Measurements from ENCODE around the gene RGL1.
A peak's percentile ranks its signal among the peaks of the same experiment; 100 is the strongest.

RGL1 gene

GRCh38 chr1:183880531-183881243 lies 75.8 kb downstream of the RGL1 start:
- ChIA-PET POLR2A (no interaction called here), CTCF (interaction anchor here (0.9 to 1.1 kb wide), 2 partner anchors 10 to 12 kb away, joined by 3 to 4 read pairs; no protein-coding TSS in a partner anchor)
- Histone ChIP-seq H3K27ac (ENCODE audit: insufficient read depth in 1 of 2, low read depth in 1 of 2, low read length in 2 of 2, poor library complexity in 1 of 2, severe bottlenecking in 2 of 2) (no peak overlapping the region), H3K4me1 (ENCODE audit: control extremely low read depth in 1 of 4, control insufficient read depth in 4 of 4, insufficient read depth in 4 of 4, low read length in 3 of 4) (peaks cover 0 to 33% (median under 1%) of the 10 kb centered on the region in 4 experiments), H3K9me3 (ENCODE audit: control extremely low read depth in 1 of 5, control insufficient read depth in 4 of 5, insufficient read depth in 2 of 5, low read depth in 1 of 5, low read length in 4 of 5) (no peaks in the 10 kb centered on the region), H3K27me3 (replicated peaks in 2 of 5; ENCODE audit: control insufficient read depth in 4 of 5, insufficient read depth in 5 of 5, low read length in 4 of 5) (peaks cover 0 to 13% (median 3%) of the 10 kb centered on the region in 5 experiments), H3K36me3 (ENCODE audit: control insufficient read depth in 4 of 4, insufficient read depth in 4 of 4, low read length in 3 of 4) (no peaks in the 10 kb centered on the region), H3K4me3 (ENCODE audit: control insufficient read depth in 1 of 7, extremely low read depth in 1 of 7, insufficient read depth in 4 of 7, low read depth in 2 of 7, low read length in 6 of 7) (no peak overlapping the region)
- DNase-seq = no peak
- 98% methylated on average over 6 of the region's 6 CpGs for WGBS (ENCODE audit: insufficient coverage)

DNA sequence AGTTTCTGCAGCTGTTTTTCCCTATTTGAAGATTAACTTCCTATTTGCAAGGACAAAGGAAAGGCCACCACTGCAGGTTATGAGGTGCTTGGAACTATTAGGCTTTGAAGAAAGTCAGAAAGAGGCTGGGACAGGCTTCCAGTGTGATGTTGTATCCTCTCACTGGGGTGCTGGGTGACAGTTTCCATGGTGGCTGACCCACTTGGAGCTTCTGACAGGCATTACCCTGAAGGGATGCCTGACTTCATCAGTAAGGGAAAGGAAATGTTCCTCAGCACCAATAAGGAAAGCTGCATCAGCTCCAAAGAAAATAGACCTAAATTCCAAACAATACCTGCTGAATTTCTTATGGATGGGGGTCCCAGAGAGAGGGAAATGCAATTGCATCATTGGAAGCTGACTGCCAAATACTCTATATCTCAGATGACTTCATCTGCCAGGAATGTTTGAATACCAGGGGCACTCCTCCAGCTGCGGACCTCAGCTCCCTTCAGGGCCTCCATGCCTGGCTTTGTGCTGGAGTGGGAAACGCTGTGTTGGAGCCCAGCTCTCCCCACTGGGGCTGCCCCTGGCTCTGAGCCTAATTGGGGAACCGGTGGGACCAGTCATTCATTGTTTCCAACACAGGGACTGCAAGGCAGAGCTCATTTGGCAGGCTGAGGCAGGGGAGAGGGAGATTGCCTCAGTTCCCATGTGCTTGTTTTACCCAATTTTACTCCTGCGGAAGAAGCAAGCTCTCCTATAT lies 76.6 kb downstream of the RGL1 start:
- no peak overlapping the region for H3K27ac ChIP-seq (ENCODE audit: insufficient read depth in 1 of 2, low read depth in 1 of 2, low read length in 2 of 2, poor library complexity in 1 of 2, severe bottlenecking in 2 of 2)
- POLR2A ChIA-PET = no interaction called here

GRCh38 chr1:183882335-183883167 lies 77.6 kb downstream of the RGL1 start:
- ChIA-PET CTCF (no interaction called here), POLR2A (no interaction called here)
- no peak overlapping the region for H3K27ac ChIP-seq (ENCODE audit: insufficient read depth in 1 of 2, low read depth in 1 of 2, low read length in 2 of 2, poor library complexity in 1 of 2, severe bottlenecking in 2 of 2)
- no peaks in the 10 kb centered on the region for H3K9me3 ChIP-seq (ENCODE audit: control extremely low read depth in 1 of 5, control insufficient read depth in 4 of 5, insufficient read depth in 2 of 5, low read depth in 1 of 5, low read length in 4 of 5)
- WGBS (ENCODE audit: insufficient coverage) = 100% methylated on average over 1 of the region's 8 CpGs
- H3K36me3 ChIP-seq (ENCODE audit: control insufficient read depth in 4 of 4, insufficient read depth in 4 of 4, low read length in 3 of 4) = no peaks in the 10 kb centered on the region
- peaks cover 0 to 15% (median 3%) of the 10 kb centered on the region in 5 experiments for H3K27me3 ChIP-seq (replicated peaks in 2 of 5; ENCODE audit: control insufficient read depth in 4 of 5, insufficient read depth in 5 of 5, low read length in 4 of 5)
- no peak overlapping the region for H3K4me3 ChIP-seq (ENCODE audit: control insufficient read depth in 1 of 7, extremely low read depth in 1 of 7, insufficient read depth in 4 of 7, low read depth in 2 of 7, low read length in 6 of 7)
- DNase-seq = no peak
- peaks cover 0 to 31% (median under 1%) of the 10 kb centered on the region in 4 experiments for H3K4me1 ChIP-seq (ENCODE audit: control extremely low read depth in 1 of 4, control insufficient read depth in 4 of 4, insufficient read depth in 4 of 4, low read length in 3 of 4)

More for the DNA sequence above, 76.6 kb downstream of the RGL1 start:
- Histone ChIP-seq H3K36me3 (ENCODE audit: control insufficient read depth in 4 of 4, insufficient read depth in 4 of 4, low read length in 3 of 4) (no peaks in the 10 kb centered on the region), H3K27me3 (replicated peaks in 2 of 5; ENCODE audit: control insufficient read depth in 4 of 5, insufficient read depth in 5 of 5, low read length in 4 of 5) (peaks cover 0 to 13% (median 3%) of the 10 kb centered on the region in 5 experiments), H3K4me1 (ENCODE audit: control extremely low read depth in 1 of 4, control insufficient read depth in 4 of 4, insufficient read depth in 4 of 4, low read length in 3 of 4) (peaks cover 0 to 29% (median under 1%) of the 10 kb centered on the region in 4 experiments), H3K9me3 (ENCODE audit: control extremely low read depth in 1 of 5, control insufficient read depth in 4 of 5, insufficient read depth in 2 of 5, low read depth in 1 of 5, low read length in 4 of 5) (no peaks in the 10 kb centered on the region), H3K4me3 (ENCODE audit: control insufficient read depth in 1 of 7, extremely low read depth in 1 of 7, insufficient read depth in 4 of 7, low read depth in 2 of 7, low read length in 6 of 7) (no peak overlapping the region)
- no peak for DNase-seq
- CTCF ChIA-PET = interaction anchor here (0.9 to 1.1 kb wide), 2 partner anchors 9 to 12 kb away, joined by 3 to 4 read pairs; no protein-coding TSS in a partner anchor
- WGBS (ENCODE audit: insufficient coverage) = 96% methylated on average over 4 of the region's 4 CpGs

GRCh38 chr1:183883623-183884022 lies 78.7 kb downstream of the RGL1 start:
- WGBS (ENCODE audit: insufficient coverage) = 62% methylated on average over 4 of the region's 5 CpGs
- Histone ChIP-seq H3K4me1 (ENCODE audit: control extremely low read depth in 1 of 4, control insufficient read depth in 4 of 4, insufficient read depth in 4 of 4, low read length in 3 of 4) (peaks cover 0 to 42% (median 9%) of the 10 kb centered on the region in 4 experiments), H3K27ac (ENCODE audit: insufficient read depth in 1 of 2, low read depth in 1 of 2, low read length in 2 of 2, poor library complexity in 1 of 2, severe bottlenecking in 2 of 2) (no peak overlapping the region), H3K9me3 (ENCODE audit: control extremely low read depth in 1 of 5, control insufficient read depth in 4 of 5, insufficient read depth in 2 of 5, low read depth in 1 of 5, low read length in 4 of 5) (no peaks in the 10 kb centered on the region), H3K27me3 (replicated peaks in 2 of 5; ENCODE audit: control insufficient read depth in 4 of 5, insufficient read depth in 5 of 5, low read length in 4 of 5) (peaks cover 0 to 15% (median 6%) of the 10 kb centered on the region in 5 experiments), H3K36me3 (ENCODE audit: control insufficient read depth in 4 of 4, insufficient read depth in 4 of 4, low read length in 3 of 4) (no peaks in the 10 kb centered on the region), H3K4me3 (ENCODE audit: control insufficient read depth in 1 of 7, extremely low read depth in 1 of 7, insufficient read depth in 4 of 7, low read depth in 2 of 7, low read length in 6 of 7) (no peak overlapping the region)
- DNase-seq = no peak
- ChIA-PET CTCF (no interaction called here), POLR2A (interaction anchor here (0.7 kb wide), 1 partner anchor 711 kb away, joined by 3 read pairs; no protein-coding TSS in a partner anchor)

DNA sequence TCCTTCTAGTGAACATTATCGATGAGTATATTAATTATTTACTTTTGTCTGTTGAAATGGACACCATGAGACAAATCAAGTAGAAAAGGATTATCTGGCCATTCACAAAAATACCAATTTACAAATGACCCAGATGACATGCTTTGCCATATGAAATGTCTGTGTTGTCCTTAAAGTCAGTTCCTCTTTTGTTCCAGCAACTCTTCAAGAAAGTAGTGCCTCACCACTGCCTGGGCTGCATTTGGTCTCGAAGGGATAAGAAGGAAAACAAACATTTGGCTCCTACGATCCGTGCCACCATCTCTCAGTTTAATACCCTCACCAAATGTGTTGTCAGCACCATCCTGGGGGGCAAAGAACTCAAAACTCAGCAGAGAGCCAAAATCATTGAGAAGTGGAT lies 79.6 kb downstream of the RGL1 start:
- 70% methylated on average over 2 of the region's 4 CpGs for WGBS (ENCODE audit: insufficient coverage)
- Histone ChIP-seq H3K36me3 (ENCODE audit: control insufficient read depth in 4 of 4, insufficient read depth in 4 of 4, low read length in 3 of 4) (no peaks in the 10 kb centered on the region), H3K27ac (ENCODE audit: insufficient read depth in 1 of 2, low read depth in 1 of 2, low read length in 2 of 2, poor library complexity in 1 of 2, severe bottlenecking in 2 of 2) (no peak overlapping the region), H3K27me3 (replicated peaks in 2 of 5; ENCODE audit: control insufficient read depth in 4 of 5, insufficient read depth in 5 of 5, low read length in 4 of 5) (peaks cover 0 to 16% (median 6%) of the 10 kb centered on the region in 5 experiments), H3K4me1 (ENCODE audit: control extremely low read depth in 1 of 4, control insufficient read depth in 4 of 4, insufficient read depth in 4 of 4, low read length in 3 of 4) (peaks cover 5 to 51% (median 17%) of the 10 kb centered on the region in 4 experiments), H3K4me3 (ENCODE audit: control insufficient read depth in 1 of 7, extremely low read depth in 1 of 7, insufficient read depth in 4 of 7, low read depth in 2 of 7, low read length in 6 of 7) (no peak overlapping the region), H3K9me3 (ENCODE audit: control extremely low read depth in 1 of 5, control insufficient read depth in 4 of 5, insufficient read depth in 2 of 5, low read depth in 1 of 5, low read length in 4 of 5) (no peaks in the 10 kb centered on the region)
- DNase-seq = peak in 1 of 3 donors; percentile 23
- CTCF ChIA-PET = interaction anchor here (1.5 kb wide), 1 partner anchor 9 kb away, joined by 3 read pairs; no protein-coding TSS in a partner anchor
- POLR2A ChIA-PET = interaction anchor here (0.7 kb wide), 1 partner anchor 710 kb away, joined by 3 read pairs; no protein-coding TSS in a partner anchor

GRCh38 chr1:183885142-183885735 lies 80.3 kb downstream of the RGL1 start:
- WGBS (ENCODE audit: insufficient coverage) = no CpG with 5 or more reads among the region's 1 CpG
- DNase-seq = no peak
- Histone ChIP-seq H3K27me3 (replicated peaks in 2 of 5; ENCODE audit: control insufficient read depth in 4 of 5, insufficient read depth in 5 of 5, low read length in 4 of 5) (peaks cover 0 to 19% (median 6%) of the 10 kb centered on the region in 5 experiments), H3K4me1 (ENCODE audit: control extremely low read depth in 1 of 4, control insufficient read depth in 4 of 4, insufficient read depth in 4 of 4, low read length in 3 of 4) (peaks cover 8 to 50% (median 17%) of the 10 kb centered on the region in 4 experiments), H3K27ac (ENCODE audit: insufficient read depth in 1 of 2, low read depth in 1 of 2, low read length in 2 of 2, poor library complexity in 1 of 2, severe bottlenecking in 2 of 2) (no peak overlapping the region), H3K36me3 (ENCODE audit: control insufficient read depth in 4 of 4, insufficient read depth in 4 of 4, low read length in 3 of 4) (no peaks in the 10 kb centered on the region), H3K9me3 (ENCODE audit: control extremely low read depth in 1 of 5, control insufficient read depth in 4 of 5, insufficient read depth in 2 of 5, low read depth in 1 of 5, low read length in 4 of 5) (no peaks in the 10 kb centered on the region), H3K4me3 (ENCODE audit: control insufficient read depth in 1 of 7, extremely low read depth in 1 of 7, insufficient read depth in 4 of 7, low read depth in 2 of 7, low read length in 6 of 7) (no peak overlapping the region)
- POLR2A ChIA-PET = no interaction called here
- CTCF ChIA-PET = interaction anchor here (0.6 to 1.5 kb wide), 2 partner anchors 8 to 20 kb away, joined by 3 read pairs; no protein-coding TSS in a partner anchor

All from common myeloid progenitor, CD34-positive (primary cell).